Fibroblast of skin of abdomen (primary cell): Measurements from ENCODE around the gene CT45A5. TPM values are rescaled to one million over a fixed set of nuclear protein-coding genes. Genes with fewer than 3 reads are reported as not detected.
"Not testable (repeated sequence)": the region's sequence is repeated elsewhere in the genome, so short reads cannot be mapped to it uniquely, and the experiment has no call there.

ENCODE experiments used
- DNase-seq: peaks from one replicate; pipeline ENCODE4 v3.0.0-alpha.2; 2013
- polyA plus RNA-seq, 2 experiments: library from polyadenylated mRNA; unstranded; fragments of 120-200 nt; gene quantifications; one replicate each; pipeline ENCODE4 v1.2.1, GENCODE V29; 2013; ENCODE audit not compliant: insufficient read length in 2 of 2

The CT45A5 gene
- not detected for polyA plus RNA-seq (2013, experiment 1 of 2; ENCODE audit: insufficient read length)
- polyA plus RNA-seq (2013, experiment 2 of 2; ENCODE audit: insufficient read length) = not detected

- not testable (repeated sequence) for DNase-seq
Observed at GRCh38 chrX:135785403-135785802, at the start of gene CT45A5. Gene CT45A5 (minus strand): TSS chrX:135785503. CDS start chrX:135781729, 3,774 bp downstream.

GRCh38 chrX:135819912-135820311, 34.6 kb upstream of the CT45A5 start, which contains the start of gene CT45A2:
Gene CT45A2 (minus strand): TSS chrX:135820012. CDS start chrX:135816265, 3,747 bp downstream.
- DNase-seq = not testable (repeated sequence)

- DNase-seq = not testable (repeated sequence)
Observed at GRCh38 chrX:135802687-135803086, 17.4 kb upstream of the CT45A5 start, which contains the start of gene CT45A6. Gene CT45A6 (minus strand): TSS chrX:135802787. CDS start chrX:135798993, 3,794 bp downstream.

- DNase-seq = not testable (repeated sequence)
Observed at GRCh38 chrX:135768091-135768490, 17.2 kb downstream of the CT45A5 start, which contains the start of gene CT45A3. Gene CT45A3 (minus strand): TSS chrX:135768191. CDS start chrX:135764444, 3,747 bp downstream.

GRCh38 chrX:135744739-135745138, 40.6 kb downstream of the CT45A5 start:
- not testable (repeated sequence) for DNase-seq

GRCh38 chrX:135741192-135741715, 44.0 kb downstream of the CT45A5 start:
- no peak for DNase-seq

- peak; percentile 1 for DNase-seq
Observed at GRCh38 chrX:135740681-135741149, 44.6 kb downstream of the CT45A5 start.

GRCh38 chrX:135737366-135738071, 47.8 kb downstream of the CT45A5 start:
- no peak for DNase-seq

- not testable (repeated sequence) for DNase-seq
Observed at GRCh38 chrX:135734666-135735065, 50.6 kb downstream of the CT45A5 start.
